ENCODE measurements around the gene RAB30.
"Not testable (repeated sequence)": the region's sequence is repeated elsewhere in the genome, so short reads cannot be mapped to it uniquely, and the experiment has no call there.

Gene RAB30

DNA sequence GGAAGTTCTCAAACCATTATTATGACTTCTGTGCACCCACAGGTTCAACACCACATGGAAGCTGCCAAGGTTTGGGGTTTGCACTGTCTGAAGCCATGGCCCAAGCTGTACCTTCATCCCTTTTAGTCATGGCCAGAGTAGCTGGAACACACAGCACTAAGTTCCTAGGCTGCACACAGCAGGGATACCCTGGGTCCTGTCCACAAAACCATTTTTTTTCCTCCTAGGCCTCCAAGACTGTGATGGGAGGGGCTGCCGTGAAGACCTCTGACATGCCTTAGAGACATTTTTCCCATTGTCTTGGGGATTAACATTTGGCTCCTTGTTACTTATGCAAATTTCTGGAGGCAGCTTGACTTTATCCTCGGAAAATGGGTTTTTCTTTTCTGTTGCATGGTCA, 127.5 kb downstream of the RAB30 start:
- no peak for DNase-seq
- Histone ChIP-seq H3K4me2 (ENCODE audit: low read depth, low read length) (no peak overlapping the region), H3K9me2 (replicated peaks; ENCODE audit: insufficient read depth, low read length) (no peaks in the 10 kb centered on the region), H4K20me1 (ENCODE audit: insufficient read depth, low read length) (no peaks in the 10 kb centered on the region), H3K4me3 (ENCODE audit: low read length) (no peak overlapping the region), H3K36me3 (replicated peaks; ENCODE audit: insufficient read depth, low read length) (no peaks in the 10 kb centered on the region), H3K27me3 (replicated peaks; ENCODE audit: insufficient read depth, low read length) (no peaks in the 10 kb centered on the region), H3K9ac (ENCODE audit: low read length) (no peak overlapping the region), H3K79me2 (ENCODE audit: low read length) (no peaks in the 10 kb centered on the region), H3K9me3 (replicated peaks; ENCODE audit: insufficient read depth, low read length) (no peaks in the 10 kb centered on the region), H3F3A (ENCODE audit: insufficient read depth, low read length) (no peaks in the 10 kb centered on the region), H3K4me1 (ENCODE audit: low read length) (no peaks in the 10 kb centered on the region), H2AFZ (ENCODE audit: low read length) (no peak overlapping the region), H3K27ac (ENCODE audit: low read length) (no peak overlapping the region)
- no peak for TF ChIP-seq EZH2phosphoT487 (IDR thresholded peaks at IDR 0.05; ENCODE audit: low read length)
- TF ChIP-seq, protein P1, sequence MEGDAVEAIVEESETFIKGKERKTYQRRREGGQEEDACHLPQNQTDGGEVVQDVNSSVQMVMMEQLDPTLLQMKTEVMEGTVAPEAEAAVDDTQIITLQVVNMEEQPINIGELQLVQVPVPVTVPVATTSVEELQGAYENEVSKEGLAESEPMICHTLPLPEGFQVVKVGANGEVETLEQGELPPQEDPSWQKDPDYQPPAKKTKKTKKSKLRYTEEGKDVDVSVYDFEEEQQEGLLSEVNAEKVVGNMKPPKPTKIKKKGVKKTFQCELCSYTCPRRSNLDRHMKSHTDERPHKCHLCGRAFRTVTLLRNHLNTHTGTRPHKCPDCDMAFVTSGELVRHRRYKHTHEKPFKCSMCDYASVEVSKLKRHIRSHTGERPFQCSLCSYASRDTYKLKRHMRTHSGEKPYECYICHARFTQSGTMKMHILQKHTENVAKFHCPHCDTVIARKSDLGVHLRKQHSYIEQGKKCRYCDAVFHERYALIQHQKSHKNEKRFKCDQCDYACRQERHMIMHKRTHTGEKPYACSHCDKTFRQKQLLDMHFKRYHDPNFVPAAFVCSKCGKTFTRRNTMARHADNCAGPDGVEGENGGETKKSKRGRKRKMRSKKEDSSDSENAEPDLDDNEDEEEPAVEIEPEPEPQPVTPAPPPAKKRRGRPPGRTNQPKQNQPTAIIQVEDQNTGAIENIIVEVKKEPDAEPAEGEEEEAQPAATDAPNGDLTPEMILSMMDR (IDR thresholded peaks at IDR 0.05; ENCODE audit: low read length): no peak
- no peak for TF ChIP-seq EZH2 (optimal IDR thresholded peaks at IDR 0.05; ENCODE audit: low read depth, low read length)

DNA sequence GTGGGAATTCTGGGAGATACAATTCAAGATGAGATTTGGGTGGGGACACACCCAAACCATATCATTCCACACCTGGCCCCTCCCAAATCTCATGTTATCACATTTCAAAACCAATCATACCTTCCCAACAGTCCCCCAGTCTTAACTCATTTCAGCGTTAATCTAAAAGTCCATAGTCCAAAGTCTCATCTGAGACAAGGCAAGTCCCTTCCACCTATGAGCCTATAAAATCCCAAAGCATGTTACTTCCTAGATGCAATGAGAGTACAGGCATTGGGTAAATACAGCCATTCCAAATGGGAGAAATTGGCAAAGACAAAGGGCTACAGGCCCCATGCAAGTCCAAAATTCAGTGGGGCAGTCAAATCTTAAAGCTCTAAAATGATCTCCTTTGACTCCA, 128.3 kb downstream of the RAB30 start:
- H3K4me2 ChIP-seq (ENCODE audit: low read depth, low read length); H3K9me2 ChIP-seq (replicated peaks; ENCODE audit: insufficient read depth, low read length); H3K4me1 ChIP-seq (ENCODE audit: low read length); H3K9ac ChIP-seq (ENCODE audit: low read length); H3K27me3 ChIP-seq (replicated peaks; ENCODE audit: insufficient read depth, low read length); H3K27ac ChIP-seq (ENCODE audit: low read length); H2AFZ ChIP-seq (ENCODE audit: low read length); H3K79me2 ChIP-seq (ENCODE audit: low read length); H3F3A ChIP-seq (ENCODE audit: insufficient read depth, low read length); H3K4me3 ChIP-seq (ENCODE audit: low read length); H3K36me3 ChIP-seq (replicated peaks; ENCODE audit: insufficient read depth, low read length); H3K9me3 ChIP-seq (replicated peaks; ENCODE audit: insufficient read depth, low read length); DNase-seq; H4K20me1 ChIP-seq (ENCODE audit: insufficient read depth, low read length): not testable (repeated sequence)

DNA sequence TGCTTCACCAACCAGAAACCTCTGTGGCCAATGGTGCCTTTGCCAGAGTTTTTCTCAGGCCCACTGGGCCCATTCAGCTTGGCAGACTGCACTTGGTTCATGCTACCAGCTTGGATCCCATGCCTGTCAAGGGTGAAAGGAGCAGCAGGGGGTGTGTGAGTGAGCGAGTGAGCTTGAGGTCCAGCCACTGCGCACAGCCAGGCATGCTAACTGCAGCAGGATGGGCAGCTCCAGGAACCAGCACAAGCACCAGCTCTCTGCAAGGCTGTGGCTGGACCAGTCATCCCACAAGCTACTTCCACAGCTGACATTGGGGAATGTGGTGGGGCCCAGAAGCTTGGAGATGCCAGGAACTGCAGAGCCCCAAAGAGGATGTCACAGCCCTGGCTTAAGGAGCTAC, 129.3 kb downstream of the RAB30 start:
- no peak for DNase-seq
- H3K79me2 ChIP-seq (ENCODE audit: low read length): no peaks in the 10 kb centered on the region
- no peaks in the 10 kb centered on the region for H3K4me1 ChIP-seq (ENCODE audit: low read length)
- no peaks in the 10 kb centered on the region for H3K27me3 ChIP-seq (replicated peaks; ENCODE audit: insufficient read depth, low read length)
- no peaks in the 10 kb centered on the region for H3K36me3 ChIP-seq (replicated peaks; ENCODE audit: insufficient read depth, low read length)
- no peak overlapping the region for H3K4me3 ChIP-seq (ENCODE audit: low read length)
- no peak overlapping the region for H3K9ac ChIP-seq (ENCODE audit: low read length)
- H2AFZ ChIP-seq (ENCODE audit: low read length): no peak overlapping the region
- H3K27ac ChIP-seq (ENCODE audit: low read length): no peak overlapping the region
- H3K9me3 ChIP-seq (replicated peaks; ENCODE audit: insufficient read depth, low read length): no peaks in the 10 kb centered on the region
- TF ChIP-seq EZH2phosphoT487 (IDR thresholded peaks at IDR 0.05; ENCODE audit: low read length) (no peak), EZH2 (optimal IDR thresholded peaks at IDR 0.05; ENCODE audit: low read depth, low read length) (no peak)
- no peaks in the 10 kb centered on the region for H4K20me1 ChIP-seq (ENCODE audit: insufficient read depth, low read length)
- H3K4me2 ChIP-seq (ENCODE audit: low read depth, low read length): no peak overlapping the region
- H3F3A ChIP-seq (ENCODE audit: insufficient read depth, low read length): no peaks in the 10 kb centered on the region
- no peaks in the 10 kb centered on the region for H3K9me2 ChIP-seq (replicated peaks; ENCODE audit: insufficient read depth, low read length)

DNA sequence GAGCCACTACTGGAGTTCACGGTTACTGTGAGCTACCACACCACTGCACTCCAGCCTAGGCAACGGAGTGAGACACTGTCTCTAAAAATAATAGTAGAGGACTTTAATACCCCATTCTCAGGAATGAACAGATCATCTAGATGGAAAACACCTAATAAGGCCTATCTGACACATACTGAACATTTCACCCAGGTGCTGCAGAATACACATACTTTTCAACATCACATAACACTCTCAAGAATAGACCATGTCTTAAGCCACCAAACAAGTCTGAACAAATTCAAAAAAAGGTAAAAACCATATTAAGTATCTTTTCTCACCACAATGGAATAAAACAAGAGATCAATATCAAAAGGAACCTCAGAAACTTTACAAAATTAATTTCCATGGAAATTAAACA, 132.2 kb downstream of the RAB30 start:
- H3K4me3 ChIP-seq (ENCODE audit: low read length): no peak overlapping the region
- H3K9me3 ChIP-seq (replicated peaks; ENCODE audit: insufficient read depth, low read length): no peaks in the 10 kb centered on the region
- no peaks in the 10 kb centered on the region for H3F3A ChIP-seq (ENCODE audit: insufficient read depth, low read length)
- H3K4me2 ChIP-seq (ENCODE audit: low read depth, low read length): no peak overlapping the region
- H3K4me1 ChIP-seq (ENCODE audit: low read length): no peaks in the 10 kb centered on the region
- no peak overlapping the region for H3K9ac ChIP-seq (ENCODE audit: low read length)
- no peaks in the 10 kb centered on the region for H3K27me3 ChIP-seq (replicated peaks; ENCODE audit: insufficient read depth, low read length)
- no peaks in the 10 kb centered on the region for H3K9me2 ChIP-seq (replicated peaks; ENCODE audit: insufficient read depth, low read length)
- H4K20me1 ChIP-seq (ENCODE audit: insufficient read depth, low read length): no peaks in the 10 kb centered on the region
- TF ChIP-seq, protein P1 (IDR thresholded peaks at IDR 0.05; ENCODE audit: low read length): no peak
- TF ChIP-seq EZH2 (optimal IDR thresholded peaks at IDR 0.05; ENCODE audit: low read depth, low read length): no peak
- TF ChIP-seq EZH2phosphoT487 (IDR thresholded peaks at IDR 0.05; ENCODE audit: low read length): no peak
- no peaks in the 10 kb centered on the region for H3K36me3 ChIP-seq (replicated peaks; ENCODE audit: insufficient read depth, low read length)
- DNase-seq: no peak
- H2AFZ ChIP-seq (ENCODE audit: low read length): no peak overlapping the region
- no peak overlapping the region for H3K27ac ChIP-seq (ENCODE audit: low read length)
- H3K79me2 ChIP-seq (ENCODE audit: low read length): no peaks in the 10 kb centered on the region

Measured in MM.1S (cell line).